Osteocyte (in vitro differentiated cells): ENCODE results near the gene EID1. TPM values are rescaled to one million over a fixed set of nuclear protein-coding genes. Genes with fewer than 3 reads are reported as not detected.
"Not testable (repeated sequence)": the region's sequence is repeated elsewhere in the genome, so short reads cannot be mapped to it uniquely, and the experiment has no call there.

Experiments used
- DNase-seq: peaks from one replicate; pipeline ENCODE4 v3.0.0; 2021; ENCODE audit warnings: mixed read lengths; ENCODE audit not compliant: unreplicated experiment; ENCODE audit errors: extremely low spot score
- H3K27ac Mint-ChIP-seq: one replicate; pipeline ENCODE4 v1.8.0; 2021; ENCODE audit warnings: mild to moderate bottlenecking, mixed read lengths; ENCODE audit not compliant: unreplicated experiment
- H3K27me3 Mint-ChIP-seq: one replicate; pipeline ENCODE4 v1.8.0; 2021; ENCODE audit warnings: mixed read lengths; ENCODE audit not compliant: unreplicated experiment
- H3K36me3 Mint-ChIP-seq: one replicate; pipeline ENCODE4 v1.8.0; 2021; ENCODE audit warnings: mixed read lengths; ENCODE audit not compliant: unreplicated experiment
- H3K4me1 Mint-ChIP-seq: one replicate; pipeline ENCODE4 v1.8.0; 2021; ENCODE audit warnings: mixed read lengths; ENCODE audit not compliant: unreplicated experiment
- H3K4me3 Mint-ChIP-seq: one replicate; pipeline ENCODE4 v1.8.0; 2021; ENCODE audit warnings: mild to moderate bottlenecking, moderate library complexity, mixed read lengths; ENCODE audit not compliant: unreplicated experiment
- H3K9me3 Mint-ChIP-seq: one replicate; pipeline ENCODE4 v1.8.0; 2021; ENCODE audit warnings: mixed read lengths; ENCODE audit not compliant: unreplicated experiment
- CTCF ChIP-seq: fragments of 200-600 bp; sonication (generic); IDR thresholded peaks from 2 replicates; pipeline ENCODE4 v1.5.0; 2021; ENCODE audit warnings: antibody characterized with exemption, mild to moderate bottlenecking, moderate library complexity
- total RNA-seq: library from RNA; stranded (reverse); gene quantifications from 2 replicates; pipeline ENCODE4 v1.2.1, GENCODE V29; 2021

The EID1 gene
- total RNA-seq, 1 donor from 2014 or later, result 185 TPM

- DNase-seq, result no peak
- H3K27me3 Mint-ChIP-seq, result no peaks in the 10 kb centered on the region
These were observed 26.0 kb upstream of the EID1 start for GRCh38 chr15:48851956-48852355.

GRCh38 chr15:48854434-48854833 lies 23.5 kb upstream of the EID1 start:
- H3K36me3 Mint-ChIP-seq, H3K27me3 Mint-ChIP-seq, H3K27ac Mint-ChIP-seq, DNase-seq, H3K4me3 Mint-ChIP-seq, H3K9me3 Mint-ChIP-seq: not testable (repeated sequence)
- peaks cover 40% of the 10 kb centered on the region for H3K4me1 Mint-ChIP-seq

More at GRCh38 chr15:48851956-48852355, 26.0 kb upstream of the EID1 start:
- H3K27ac Mint-ChIP-seq, result no peak overlapping the region
- no peak overlapping the region for H3K4me3 Mint-ChIP-seq
- no peak for TF ChIP-seq CTCF
- peaks cover 4% of the 10 kb centered on the region for H3K9me3 Mint-ChIP-seq
- peaks cover 21% of the 10 kb centered on the region for H3K4me1 Mint-ChIP-seq
- peaks cover 5% of the 10 kb centered on the region for H3K36me3 Mint-ChIP-seq

GRCh38 chr15:48855501-48856440 lies 22.2 kb upstream of the EID1 start:
- Mint-ChIP-seq H3K4me1 (peaks cover 40% of the 10 kb centered on the region), H3K27me3 (no peaks in the 10 kb centered on the region), H3K36me3 (peaks cover 2% of the 10 kb centered on the region), H3K4me3 (no peak overlapping the region), H3K27ac (peak overlapping the region; percentile 70), H3K9me3 (peaks cover 4% of the 10 kb centered on the region)
- peak; percentile 60 for TF ChIP-seq CTCF
- no peak for DNase-seq

- peaks cover 4% of the 10 kb centered on the region for H3K9me3 Mint-ChIP-seq
- no peak overlapping the region for H3K4me3 Mint-ChIP-seq
- H3K27ac Mint-ChIP-seq, result peak overlapping the region; percentile 70
- no peaks in the 10 kb centered on the region for H3K27me3 Mint-ChIP-seq
- peaks cover 2% of the 10 kb centered on the region for H3K36me3 Mint-ChIP-seq
- DNase-seq, result no peak
- TF ChIP-seq CTCF, result no peak
- H3K4me1 Mint-ChIP-seq, result peaks cover 43% of the 10 kb centered on the region
These were observed 21.0 kb upstream of the EID1 start for GRCh38 chr15:48856942-48857341.

DNA sequence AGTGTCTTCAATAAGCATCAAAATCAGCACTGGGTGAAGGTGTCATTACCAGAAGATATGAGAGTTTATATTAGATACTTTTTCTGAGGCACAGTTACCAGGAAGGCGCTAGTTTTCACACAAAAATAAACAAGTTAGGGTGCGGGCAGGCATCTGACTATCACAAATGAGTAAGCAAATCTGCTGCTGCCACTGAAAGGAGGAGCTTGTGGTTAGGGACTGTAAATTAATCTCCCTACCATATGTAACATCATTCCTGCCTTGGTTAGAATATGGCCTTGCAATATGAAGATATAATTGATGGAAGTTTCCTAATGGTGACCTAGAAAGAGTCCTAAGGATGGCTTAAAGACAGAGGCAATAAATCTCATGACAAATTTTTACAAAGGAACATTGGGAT lies 19.5 kb upstream of the EID1 start:
- Mint-ChIP-seq H3K27ac (peak overlapping the region; percentile 73), H3K4me1 (peaks cover 43% of the 10 kb centered on the region), H3K36me3 (no peaks in the 10 kb centered on the region), H3K9me3 (peaks cover 4% of the 10 kb centered on the region), H3K4me3 (no peak overlapping the region), H3K27me3 (no peaks in the 10 kb centered on the region)
- DNase-seq, result no peak
- TF ChIP-seq CTCF, result no peak
